B cell (primary cell): Measurements from ENCODE around the gene HNRNPA1L2. TPM values are rescaled to one million over a fixed set of nuclear protein-coding genes. Genes with fewer than 3 reads are reported as not detected.

Experiments
- ATAC-seq: fragments of 200-7000 bp; cut with Tn5 transposase; one replicate; pipeline ENCODE4 v1.10.0; 2021; ENCODE audit warnings: low read depth, mild to moderate bottlenecking, moderate number of reproducible peaks, moderate library complexity
- CTCF ChIA-PET: fragments of 350-600 bp; sonication (Branson Sonifier 250); formaldehyde crosslinking; loops from one replicate; lab custom pipeline; 2021; ENCODE audit warnings: antibody characterized with exemption, inconsistent platforms; lab: Charles Lee
- POLR2A ChIA-PET: fragments of 350-600 bp; sonication (Branson Sonifier 250); formaldehyde crosslinking; loops from one replicate; lab custom pipeline; 2021; ENCODE audit warnings: antibody characterized with exemption; lab: Charles Lee
- DNase-seq: peaks from one replicate; pipeline ENCODE4 v3.0.0; 2013
- H2AFZ ChIP-seq: 2 replicates; pipeline ENCODE4 v1.6.1; 2012; ENCODE audit warnings: mild to moderate bottlenecking, low read depth, low read length; ENCODE audit not compliant: insufficient read depth, poor library complexity, severe bottlenecking
- H3K27ac ChIP-seq, 2 donors: 1 replicate in 1 of 2; 2 replicates in 1 of 2; pipeline ENCODE4 v1.5.1; 2012 to 2013; ENCODE audit warnings: low read length in 2 of 2, mild to moderate bottlenecking in 2 of 2, moderate library complexity in 1 of 2
- H3K27me3 ChIP-seq, 4 experiments: fragments of 200-600 bp in 1 of 4; sonication (generic) in 1 of 4; replicated peaks in 1 of 4; 1 replicate in 2 of 4; 2 replicates in 2 of 4; pipeline versions ENCODE4 v1.6.1 to v1.7.0; 2013 to 2016; ENCODE audit warnings: low read length in 3 of 4, mild to moderate bottlenecking in 2 of 4, mixed read lengths in 1 of 4, moderate library complexity in 1 of 4; ENCODE audit not compliant: insufficient read depth in 4 of 4, control insufficient read depth in 3 of 4; ENCODE audit errors: control extremely low read depth in 1 of 4
- H3K36me3 ChIP-seq, 2 experiments: replicated peaks in 1 of 2; 1 replicate in 1 of 2; 2 replicates in 1 of 2; pipeline versions ENCODE4 v1.6.1 to v1.7.1; 2013; ENCODE audit warnings: low read length in 1 of 2; ENCODE audit not compliant: insufficient read depth in 2 of 2, control insufficient read depth in 1 of 2; ENCODE audit errors: control extremely low read depth in 1 of 2, extremely low read depth in 1 of 2
- H3K4me1 ChIP-seq, 2 donors: fragments of 200-600 bp in 1 of 2; sonication (generic) in 1 of 2; 1 replicate in 1 of 2; 2 replicates in 1 of 2; pipeline versions ENCODE4 v1.5.1 to v1.6.1; 2013 to 2017; ENCODE audit warnings: low read length in 2 of 2; ENCODE audit not compliant: control insufficient read depth in 2 of 2, insufficient read depth in 2 of 2
- H3K4me2 ChIP-seq: replicated peaks from 2 replicates; pipeline ENCODE3; 2012; ENCODE audit warnings: mild to moderate bottlenecking, low read depth, low read length; ENCODE audit not compliant: poor library complexity, severe bottlenecking
- H3K4me3 ChIP-seq, 5 experiments: fragments of 200-600 bp in 1 of 5; sonication (generic) in 1 of 5; 1 replicate in 3 of 5; 2 replicates in 2 of 5; pipeline versions ENCODE4 v1.5.1 to v1.7.0; 2011 to 2016; ENCODE audit warnings: low read length in 4 of 5, mild to moderate bottlenecking in 4 of 5, low read depth in 2 of 5, control low read depth in 1 of 5, moderate library complexity in 1 of 5; ENCODE audit not compliant: insufficient read depth in 1 of 5; ENCODE audit errors: control extremely low read depth in 1 of 5, extremely low read depth in 1 of 5
- H3K79me2 ChIP-seq: fragments of 200-600 bp; sonication (generic); one replicate; pipeline ENCODE4 v1.6.0; 2016; ENCODE audit warnings: low read length; ENCODE audit not compliant: control insufficient read depth, insufficient read depth
- H3K9ac ChIP-seq: fragments of 200-600 bp; sonication (generic); 2 replicates; pipeline ENCODE4 v1.6.1; 2017; ENCODE audit warnings: mild to moderate bottlenecking, low read length, moderate library complexity
- H3K9me3 ChIP-seq, 3 donors: one replicate each; pipeline versions ENCODE4 v1.6.1 to v1.7.1; 2013; ENCODE audit warnings: low read length in 2 of 3; ENCODE audit not compliant: control insufficient read depth in 2 of 3, insufficient read depth in 1 of 3; ENCODE audit errors: control extremely low read depth in 1 of 3
- H4K20me1 ChIP-seq: 2 replicates; pipeline ENCODE4 v1.6.0; 2012; ENCODE audit warnings: mild to moderate bottlenecking, low read length; ENCODE audit not compliant: insufficient read depth, control insufficient read depth, poor library complexity, severe bottlenecking
- H3K27ac Mint-ChIP-seq: one replicate; pipeline ENCODE4 v1.8.0; 2021; ENCODE audit warnings: mixed read lengths
- H3K27me3 Mint-ChIP-seq: one replicate; pipeline ENCODE4 v1.8.0; 2021; ENCODE audit warnings: mixed read lengths
- H3K4me1 Mint-ChIP-seq: one replicate; pipeline ENCODE4 v1.8.0; 2021; ENCODE audit warnings: mixed read lengths
- H3K4me3 Mint-ChIP-seq: one replicate; pipeline ENCODE4 v1.8.0; 2021; ENCODE audit warnings: mixed read lengths
- H3K9me3 Mint-ChIP-seq: one replicate; pipeline ENCODE4 v1.8.0; 2022; ENCODE audit warnings: mixed read lengths; ENCODE audit not compliant: insufficient read depth
- EZH2 ChIP-seq: IDR thresholded peaks from 2 replicates; pipeline ENCODE4 v1.6.1; 2012; ENCODE audit warnings: borderline replicate concordance, low read depth, mild to moderate bottlenecking, moderate library complexity, low read length; ENCODE audit not compliant: insufficient read depth, poor library complexity, severe bottlenecking
- WGBS: methylation state at CpG from one replicate; pipeline ENCODE4 v1.1.5; 2013; ENCODE audit warnings: missing lambda C conversion rate; ENCODE audit not compliant: insufficient coverage; 5-methylcytosine and 5-hydroxymethylcytosine counted together
- intact Hi-C: fragments of 100-400 bp; cut with micrococcal nuclease; formaldehyde crosslinking; loops from one replicate; pipeline ENCODE4 v1.10.0; 2022
- polyA plus RNA-seq: library from polyadenylated mRNA; depleted of rRNA; stranded (reverse); fragments of >200 nt; gene quantifications from 2 replicates; pipeline ENCODE4 v1.2.3, GENCODE V29; 2012
- total RNA-seq, 2 donors: library from RNA; stranded (reverse); fragments of 120-200 nt in 1 of 2; gene quantifications; 1 replicate in 1 of 2; 2 replicates in 1 of 2; pipeline versions ENCODE4 v1.2.3 to v1.2.4, GENCODE V29; 2013 to 2022
- TF ChIP-seq, protein P1 (sequence below): fragments of 200-600 bp; IDR thresholded peaks from one replicate; pipeline ENCODE4 v1.8.0; 2022; ENCODE audit warnings: antibody characterized with exemption, mild to moderate bottlenecking

The HNRNPA1L2 gene
- total and polyA plus RNA-seq, 2 donors (not counting 1 experiment from before 2014, with no cell fraction given): 10.7 to 17.6 TPM

GRCh38 chr13:52638666-52639328, 3.4 kb upstream of the HNRNPA1L2 start:
- Histone ChIP-seq H3K4me3 (no peak overlapping the region), H3K9me3 (no peaks in the 10 kb centered on the region), H3K79me2 (no peaks in the 10 kb centered on the region), H3K27me3 (no peaks in the 10 kb centered on the region), H3K36me3 (peaks cover 11 to 23% of the 10 kb centered on the region in 2 experiments), H3K4me2 (no peak overlapping the region), H3K27ac (no peak overlapping the region), H4K20me1 (no peaks in the 10 kb centered on the region), H3K9ac (no peak overlapping the region), H2AFZ (no peak overlapping the region), H3K4me1 (peaks cover 0 to 3% of the 10 kb centered on the region in 2 donors)
- 0% methylated on average over 1 of the region's 5 CpGs for WGBS
- Mint-ChIP-seq H3K27me3 (no peaks in the 10 kb centered on the region), H3K4me1 (peaks cover 6% of the 10 kb centered on the region), H3K9me3 (no peaks in the 10 kb centered on the region), H3K27ac (no peak overlapping the region), H3K4me3 (no peak overlapping the region)
- ATAC-seq (no peak), DNase-seq (no peak)
- CTCF ChIA-PET: interaction anchor here (1.3 kb wide), 1 partner anchor 14 kb away, joined by 4 read pairs; the partner anchor contains the start of gene SUGT1
- TF ChIP-seq, protein P1, sequence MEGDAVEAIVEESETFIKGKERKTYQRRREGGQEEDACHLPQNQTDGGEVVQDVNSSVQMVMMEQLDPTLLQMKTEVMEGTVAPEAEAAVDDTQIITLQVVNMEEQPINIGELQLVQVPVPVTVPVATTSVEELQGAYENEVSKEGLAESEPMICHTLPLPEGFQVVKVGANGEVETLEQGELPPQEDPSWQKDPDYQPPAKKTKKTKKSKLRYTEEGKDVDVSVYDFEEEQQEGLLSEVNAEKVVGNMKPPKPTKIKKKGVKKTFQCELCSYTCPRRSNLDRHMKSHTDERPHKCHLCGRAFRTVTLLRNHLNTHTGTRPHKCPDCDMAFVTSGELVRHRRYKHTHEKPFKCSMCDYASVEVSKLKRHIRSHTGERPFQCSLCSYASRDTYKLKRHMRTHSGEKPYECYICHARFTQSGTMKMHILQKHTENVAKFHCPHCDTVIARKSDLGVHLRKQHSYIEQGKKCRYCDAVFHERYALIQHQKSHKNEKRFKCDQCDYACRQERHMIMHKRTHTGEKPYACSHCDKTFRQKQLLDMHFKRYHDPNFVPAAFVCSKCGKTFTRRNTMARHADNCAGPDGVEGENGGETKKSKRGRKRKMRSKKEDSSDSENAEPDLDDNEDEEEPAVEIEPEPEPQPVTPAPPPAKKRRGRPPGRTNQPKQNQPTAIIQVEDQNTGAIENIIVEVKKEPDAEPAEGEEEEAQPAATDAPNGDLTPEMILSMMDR: no peak
- TF ChIP-seq EZH2: no peak
- intact Hi-C loops: no loop called here
- POLR2A ChIA-PET: no interaction called here

GRCh38 chr13:52644108-52644507, 1.9 kb downstream of the HNRNPA1L2 start:
- H3K9me3 Mint-ChIP-seq: no peaks in the 10 kb centered on the region
- H3K4me1 Mint-ChIP-seq: peaks cover 6% of the 10 kb centered on the region
- Histone ChIP-seq H3K4me3 (no peak overlapping the region), H4K20me1 (no peaks in the 10 kb centered on the region), H3K9ac (no peak overlapping the region), H3K9me3 (no peaks in the 10 kb centered on the region), H2AFZ (no peak overlapping the region), H3K4me1 (peaks cover 0 to 3% of the 10 kb centered on the region in 2 donors), H3K36me3 (peaks cover 11 to 13% of the 10 kb centered on the region in 2 experiments), H3K27me3 (no peaks in the 10 kb centered on the region), H3K4me2 (no peak overlapping the region), H3K79me2 (no peaks in the 10 kb centered on the region), H3K27ac (no peak overlapping the region)
- ATAC-seq (no peak), DNase-seq (no peak)
- ChIA-PET CTCF (interaction anchor here (1.4 to 1.8 kb wide), 2 partner anchors 9 to 194 kb away, joined by 4 read pairs; partner anchors contain the start of genes SUGT1 and VPS36), POLR2A (no interaction called here)
- H3K27me3 Mint-ChIP-seq: no peaks in the 10 kb centered on the region
- 100% methylated on average over 3 of the region's 3 CpGs for WGBS
- intact Hi-C loops: no loop called here
- no peak overlapping the region for H3K4me3 Mint-ChIP-seq
- TF ChIP-seq EZH2: no peak
- TF ChIP-seq, protein P1: no peak
- no peak overlapping the region for H3K27ac Mint-ChIP-seq
